HepG2 (cell line): ENCODE results near the gene NECTIN2. TPM values are rescaled to one million over a fixed set of nuclear protein-coding genes. Genes with fewer than 3 reads are reported as not detected.

Experiments used
- AKAP8 ChIP-seq: sonication (generic); formaldehyde crosslinking; IDR thresholded peaks from 2 replicates; pipeline ENCODE4 v1.5.1; 2020; ENCODE audit warnings: mild to moderate bottlenecking, missing genetic modification reagents
- BRCA1 ChIP-seq: sonication (generic); formaldehyde crosslinking; IDR thresholded peaks from 2 replicates; pipeline ENCODE4 v1.4.0; 2020; ENCODE audit warnings: missing genetic modification reagents
- CHD2 ChIP-seq: IDR thresholded peaks from 2 replicates; pipeline ENCODE4 v1.6.1; 2011; ENCODE audit warnings: low read depth, low read length, improper control_type of control experiment
- FOXP4 ChIP-seq: sonication (generic); formaldehyde crosslinking; IDR thresholded peaks from 2 replicates; pipeline ENCODE4 v1.4.0; 2020; ENCODE audit warnings: missing genetic modification reagents
- HNRNPUL1 ChIP-seq: fragments of 200-400 bp; formaldehyde crosslinking; IDR thresholded peaks from 2 replicates; pipeline ENCODE4 v1.6.1; 2017; ENCODE audit warnings: low read depth, mild to moderate bottlenecking, low read length, moderate library complexity
- MLXIP ChIP-seq: sonication (generic); formaldehyde crosslinking; IDR thresholded peaks from 2 replicates; pipeline ENCODE4 v1.9.0; 2021; ENCODE audit warnings: missing genetic modification reagents, borderline replicate concordance
- MTERF4 ChIP-seq: sonication (generic); formaldehyde crosslinking; IDR thresholded peaks from 2 replicates; pipeline ENCODE4 v1.8.0; 2023; ENCODE audit warnings: mild to moderate bottlenecking, missing genetic modification reagents
- NR2F1 ChIP-seq, 2 experiments: fragments of 450-650 bp in 1 of 2; formaldehyde crosslinking in 1 of 2; IDR thresholded peaks; 2 replicates each; pipeline versions ENCODE4 v1.5.0 to v1.6.1; 2016 to 2020; ENCODE audit warnings: mild to moderate bottlenecking in 1 of 2, missing compliant biosample characterization in 1 of 2, missing genetic modification reagents in 1 of 2, moderate library complexity in 1 of 2
- PAXIP1 ChIP-seq: sonication (generic); formaldehyde crosslinking; conservative IDR thresholded peaks from 2 replicates; pipeline ENCODE4 v1.4.0; 2020; ENCODE audit warnings: mild to moderate bottlenecking, missing genetic modification reagents, moderate library complexity
- SMAD3 ChIP-seq: sonication (generic); formaldehyde crosslinking; IDR thresholded peaks from 2 replicates; pipeline ENCODE4 v1.4.0; 2020; ENCODE audit warnings: missing genetic modification reagents
- SP1 ChIP-seq, 2 experiments: fragments of 450-650 bp in 1 of 2; sonication (generic) in 1 of 2; formaldehyde crosslinking in 1 of 2; IDR thresholded peaks; 2 replicates each; pipeline versions ENCODE4 v1.4.0 to v1.6.1; 2016 to 2020; ENCODE audit warnings: missing genetic modification reagents in 1 of 2
- TAF1 ChIP-seq: sonication (generic); formaldehyde crosslinking; IDR thresholded peaks from 2 replicates; pipeline ENCODE4 v1.4.0; 2020; ENCODE audit warnings: missing genetic modification reagents
- TMF1 ChIP-seq: sonication (generic); formaldehyde crosslinking; IDR thresholded peaks from 2 replicates; pipeline ENCODE4 v1.8.1; 2022; ENCODE audit warnings: low read depth, missing genetic modification reagents
- ZBTB25 ChIP-seq: IDR thresholded peaks from 2 replicates; pipeline ENCODE4 v1.6.1; 2018; ENCODE audit warnings: missing genetic modification reagents
- ZNF224 ChIP-seq: sonication (generic); formaldehyde crosslinking; IDR thresholded peaks from 2 replicates; pipeline ENCODE4 v1.5.0; 2020; ENCODE audit warnings: mild to moderate bottlenecking, missing genetic modification reagents
- ZNF441 ChIP-seq: sonication (generic); formaldehyde crosslinking; IDR thresholded peaks from 2 replicates; pipeline ENCODE4 v1.7.0; 2021; ENCODE audit warnings: missing genetic modification reagents, borderline replicate concordance
- ZNF674 ChIP-seq: sonication (generic); formaldehyde crosslinking; IDR thresholded peaks from 2 replicates; pipeline ENCODE4 v1.5.0; 2020; ENCODE audit warnings: low read depth, mild to moderate bottlenecking, missing genetic modification reagents
- polyA plus RNA-seq, 8 experiments: library from polyadenylated mRNA; depleted of rRNA in 3 of 8; stranded (reverse) in 7 of 8; unstranded in 1 of 8; fragments of >200 nt; fragmentation: Illumina TruSeq in 4 of 8; extraction: Trizol in 4 of 8; gene quantifications; 2 replicates each; pipeline versions ENCODE4 v1.2.1 to v1.2.3, GENCODE V29; 2011 to 2016; ENCODE audit warnings: low read depth in 4 of 8, missing spikeins in 1 of 8, mixed read lengths in 1 of 8; ENCODE audit not compliant: insufficient read depth in 1 of 8
- total RNA-seq, 5 experiments: library from RNA; depleted of rRNA; stranded (reverse); fragments of >200 nt; fragmentation: Illumina TruSeq; extraction: Trizol; gene quantifications; 2 replicates each; pipeline ENCODE4 v1.2.3, GENCODE V29; 2016; ENCODE audit warnings: low read depth in 1 of 5

NECTIN2 gene
- total and polyA plus RNA-seq, 2 of the 13 experiments (the other 11 are each of a cell fraction or from before 2014, with no cell fraction given) = 75.4 to 114 TPM

GRCh38 chr19:44891016-44891882 lies 45.2 kb downstream of the NECTIN2 start, which contains the start of gene TOMM40 (continued):
- TF ChIP-seq MLXIP (CRISPR knock-in tag) (no peak), SP1 (IDR thresholded peaks at IDR 0.05) (peak; percentile 95), SP1 (CRISPR knock-in tag; IDR thresholded peaks at IDR 0.05) (peak; percentile 93), ZBTB25 (CRISPR knock-in tag) (peak; percentile 9; the same call in 1 of the 2 replicates), FOXP4 (CRISPR knock-in tag) (no peak), MTERF4 (no peak), SMAD3 (CRISPR knock-in tag) (no peak), NR2F1 (CRISPR knock-in tag; IDR thresholded peaks at IDR 0.05) (no peak; a peak in 1 of 4 replicates), ZNF674 (CRISPR knock-in tag) (0 out of 2 replicates have a peak, but pooled peaks have one; percentile 62), ZNF441 (no peak), TMF1 (CRISPR knock-in tag) (peak; percentile 30; the same call in 1 of the 2 replicates), TAF1 (CRISPR knock-in tag) (peak; percentile 46), HNRNPUL1 (no peak), ZNF224 (CRISPR knock-in tag) (no peak), PAXIP1 (CRISPR knock-in tag) (no peak; the same call in 1 of the 2 replicates), CHD2 (peak; percentile 67; the same call in 1 of the 2 replicates), AKAP8 (no peak), BRCA1 (CRISPR knock-in tag) (no peak)
